Peyer's patch (tissue), 4 donors: Measurements from ENCODE around the gene ESRP2.

Source experiments
- CTCF ChIP-seq, 6 experiments: fragments of 450-650 bp in 4 of 6; fragments of 200-600 bp in 2 of 6; sonication (generic) in 1 of 6; IDR thresholded peaks; one replicate each; pipeline ENCODE4 v1.5.1; 2017 to 2019; ENCODE audit warnings: antibody characterized with exemption in 6 of 6, mild to moderate bottlenecking in 3 of 6, moderate library complexity in 1 of 6
- POLR2A ChIP-seq, 2 donors: fragments of 450-650 bp; IDR thresholded peaks; one replicate each; pipeline ENCODE4 v1.5.1; 2017; ENCODE audit warnings: antibody characterized with exemption in 2 of 2, mild to moderate bottlenecking in 2 of 2, moderate library complexity in 2 of 2

GRCh38 chr16:68257906-68258800, 22.2 kb upstream of the ESRP2 start:
- TF ChIP-seq CTCF (IDR thresholded peaks at IDR 0.05) (no peak), POLR2A (IDR thresholded peaks at IDR 0.05) (peak in 1 of 2 donors; percentile 13)
